NCI-H2081 treated with DMSO at 0.1 percent for 48 hours (cell line): Measurements from ENCODE around the gene AKAP12.
"Not testable (repeated sequence)": the region's sequence is repeated elsewhere in the genome, so short reads cannot be mapped to it uniquely, and the experiment has no call there.

Experiments used
- DNase-seq: peaks from one replicate; lab custom pipeline; 2025; lab: John Stamatoyannopoulos, UW

The AKAP12 gene

DNA sequence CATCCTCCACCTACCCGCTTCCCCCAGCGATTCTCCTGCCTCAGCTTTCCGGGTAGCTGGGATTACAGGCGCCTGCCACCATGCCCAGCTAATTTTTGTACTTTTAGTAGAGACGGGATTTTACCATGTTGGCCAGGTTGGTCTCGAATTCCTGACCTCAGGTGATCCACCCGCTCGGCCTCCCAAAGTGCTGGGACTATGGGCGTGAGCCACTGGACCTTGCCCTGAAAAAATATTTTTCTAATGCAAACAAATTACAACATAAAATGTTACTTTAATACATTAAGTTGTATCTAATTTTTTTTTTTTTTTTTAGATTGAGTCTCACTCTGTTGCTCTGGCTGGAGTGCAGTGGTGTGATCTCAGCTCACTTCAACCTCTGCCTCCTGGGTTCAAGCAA, 142.9 kb downstream of the AKAP12 start:
- not testable (repeated sequence) for DNase-seq

DNA sequence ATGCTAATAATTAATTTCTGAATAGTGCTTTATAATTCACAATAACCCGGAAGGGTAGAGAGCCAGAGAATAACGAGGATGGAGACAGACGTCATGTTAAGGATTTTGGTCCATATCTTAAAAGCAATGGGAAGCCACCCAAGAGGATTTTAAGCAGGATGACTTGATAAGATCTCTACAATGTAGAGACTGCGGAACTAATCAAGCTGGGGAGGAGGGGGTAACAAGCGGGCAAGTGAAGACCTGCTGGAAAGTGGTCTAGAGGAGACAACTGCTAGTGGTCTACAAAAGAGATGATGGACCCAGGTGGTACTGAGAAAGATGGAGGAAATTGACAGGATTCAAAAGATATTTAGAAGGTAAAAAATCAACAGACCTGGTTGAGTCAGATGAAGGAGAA, 144.4 kb downstream of the AKAP12 start:
- no peak for DNase-seq

DNA sequence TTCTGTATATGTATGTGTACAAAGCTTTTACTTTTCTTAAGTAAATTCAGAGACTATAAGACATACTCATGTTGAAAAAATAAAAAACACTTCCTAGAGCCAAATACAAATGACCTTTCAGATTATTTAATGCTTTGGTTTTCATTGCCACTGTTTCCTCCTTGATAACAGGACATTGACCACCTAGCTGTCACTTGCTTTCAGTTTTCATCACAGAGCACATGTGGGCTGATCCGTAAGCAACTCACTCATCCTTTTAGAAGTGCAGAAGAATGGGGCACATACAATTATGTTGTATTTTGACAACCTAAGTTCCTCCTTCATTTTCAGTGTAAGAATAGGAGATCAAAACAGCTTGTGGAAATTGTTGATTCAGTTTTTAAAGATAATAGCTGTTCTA, 145.4 kb downstream of the AKAP12 start:
- no peak for DNase-seq

DNA sequence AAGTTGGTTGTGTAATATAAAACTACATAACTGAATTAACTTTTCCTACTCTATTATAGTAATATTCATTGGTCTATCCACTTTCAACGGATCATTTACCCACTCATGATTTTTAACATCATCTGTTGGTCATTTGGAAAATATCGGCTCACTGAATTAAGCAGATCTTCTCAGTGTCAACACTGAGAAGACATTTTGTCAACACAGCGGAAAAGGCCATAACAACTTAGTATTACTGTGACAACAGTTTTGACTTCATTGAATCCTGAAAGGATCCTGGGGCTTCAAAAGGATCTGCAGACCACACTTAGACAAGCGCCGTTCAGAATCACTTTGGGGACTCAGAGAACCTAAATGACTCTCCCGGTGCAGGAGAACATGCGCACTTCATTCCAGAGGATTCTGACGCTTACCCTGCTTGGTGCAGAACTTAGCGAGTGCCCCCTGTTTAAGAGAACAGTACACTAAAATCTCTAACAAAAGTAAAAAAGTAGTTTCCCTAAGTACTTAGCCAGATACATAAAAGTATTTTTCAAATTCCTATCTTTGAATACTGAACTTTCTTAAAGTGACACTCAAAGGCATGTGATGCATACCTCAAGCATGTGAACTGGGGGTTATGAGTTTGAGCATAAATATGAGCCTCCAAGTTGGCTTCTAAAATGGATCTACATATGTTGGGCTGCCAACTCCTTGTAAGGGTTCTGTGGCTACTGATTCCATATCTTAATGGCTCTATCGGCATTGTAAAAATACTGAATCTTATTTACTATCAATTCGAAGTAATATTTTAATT, 147.6 kb downstream of the AKAP12 start:
- DNase-seq: no peak

DNA sequence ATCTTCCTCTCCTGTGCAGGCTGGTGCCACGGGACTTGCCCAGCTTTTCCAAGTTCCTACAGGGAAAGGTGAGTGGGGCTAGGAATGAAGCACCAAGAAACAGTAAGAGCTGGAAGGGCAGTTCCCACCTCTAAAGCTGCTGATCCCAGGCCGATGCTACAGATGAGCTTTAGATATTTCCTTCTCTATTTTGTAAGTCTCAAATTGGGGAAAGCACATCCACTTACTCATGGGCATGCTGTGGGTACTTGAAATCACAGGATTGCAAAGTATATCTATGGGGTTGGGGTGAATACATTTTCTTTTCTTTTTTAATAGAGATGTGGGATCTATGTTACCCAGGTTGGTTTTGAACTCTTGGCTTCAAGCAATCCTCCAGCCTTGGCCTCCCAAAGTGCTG, 148.5 kb downstream of the AKAP12 start:
- DNase-seq: no peak

DNA sequence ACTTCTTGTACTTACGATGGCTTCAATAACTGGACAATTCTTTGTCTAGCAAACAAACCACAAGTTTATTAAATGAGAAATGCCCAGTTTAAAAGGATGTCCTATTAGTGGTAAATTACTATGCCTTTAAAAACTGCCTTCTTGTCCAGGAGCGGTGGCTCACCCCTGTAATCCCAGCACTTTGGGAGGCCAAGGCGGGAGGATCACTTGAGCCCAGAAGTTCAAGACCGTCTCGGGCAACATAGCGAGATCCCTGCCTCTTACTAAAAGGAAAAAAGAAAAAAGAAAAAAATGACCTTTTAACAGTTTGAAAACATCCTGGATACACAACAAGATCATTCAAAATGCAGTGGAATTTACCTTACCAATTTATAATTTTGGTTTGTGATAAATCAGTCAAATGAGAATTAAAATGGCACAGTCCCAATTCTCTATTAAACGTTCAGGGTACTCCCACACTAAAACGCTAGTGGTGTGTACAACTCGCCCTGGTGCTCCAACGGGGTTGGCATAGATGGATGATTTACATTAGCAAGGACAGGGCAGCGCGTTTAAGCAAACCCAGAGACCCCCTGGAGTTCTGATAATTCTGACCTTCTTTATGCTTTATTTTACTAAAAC, 149.3 kb downstream of the AKAP12 start:
- DNase-seq: no peak

DNA sequence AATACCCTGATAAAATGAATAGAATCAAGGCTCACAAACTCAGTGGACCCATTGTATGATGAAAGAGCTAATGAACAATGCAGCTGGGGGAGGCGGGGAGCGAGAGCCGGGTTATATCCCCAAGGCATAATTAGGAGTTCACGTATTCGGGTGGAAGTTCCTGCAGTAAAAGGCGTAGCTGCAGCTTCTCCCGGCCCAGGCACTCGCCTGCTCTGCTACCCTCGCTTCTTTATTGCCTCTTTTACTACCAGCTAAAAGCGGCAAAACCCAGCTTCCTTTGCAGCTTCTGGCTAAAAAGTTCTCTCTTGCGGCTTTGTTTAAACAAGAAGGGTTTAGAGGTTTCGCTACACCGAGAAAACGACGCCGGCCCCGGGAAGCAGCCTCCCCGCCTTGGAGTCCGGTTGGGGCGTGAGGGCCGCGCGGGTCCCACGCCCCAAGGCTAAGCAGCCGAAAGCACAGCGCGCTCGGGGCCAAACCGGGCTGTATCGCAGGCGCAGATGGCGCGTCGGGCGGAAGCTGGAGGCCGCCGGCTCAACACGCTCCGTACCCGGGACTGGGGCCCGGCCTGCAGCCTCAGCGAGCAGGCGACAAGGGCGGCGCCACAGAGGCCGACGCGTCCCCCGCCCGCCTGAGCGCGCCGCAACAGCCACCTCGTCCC, 150.0 kb downstream of the AKAP12 start:
- peak; percentile 58 for DNase-seq

DNA sequence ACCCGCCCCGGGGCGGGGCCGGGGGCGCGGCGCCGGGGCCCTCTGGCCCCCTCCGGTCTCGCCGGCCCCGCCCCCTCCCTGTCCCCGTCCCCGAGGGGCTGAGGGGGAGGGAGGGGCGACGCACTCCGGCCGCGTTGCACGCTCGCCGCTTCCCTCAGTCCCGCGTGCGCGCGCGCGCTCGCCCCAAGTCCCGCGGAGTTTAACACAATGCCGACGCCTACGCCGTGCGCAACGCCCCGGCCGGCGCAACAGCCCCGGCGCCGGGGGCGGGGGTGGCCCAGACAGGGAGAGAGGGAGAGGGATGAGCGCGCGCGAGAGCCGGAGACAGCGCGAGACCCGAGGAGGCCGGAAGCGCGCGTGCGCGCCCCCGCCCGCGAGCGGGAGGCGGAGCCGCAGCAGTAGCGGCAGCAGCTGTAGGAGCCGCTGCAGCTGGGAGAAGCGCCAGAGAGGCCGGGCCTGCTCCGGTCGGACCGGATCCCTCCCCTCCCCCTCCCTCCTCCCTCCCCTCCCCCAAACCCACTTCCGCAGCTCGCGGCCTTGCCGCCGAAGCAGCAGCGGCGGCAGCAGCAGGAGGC, 150.6 kb downstream of the AKAP12 start:
- DNase-seq: peak; percentile 80

DNA sequence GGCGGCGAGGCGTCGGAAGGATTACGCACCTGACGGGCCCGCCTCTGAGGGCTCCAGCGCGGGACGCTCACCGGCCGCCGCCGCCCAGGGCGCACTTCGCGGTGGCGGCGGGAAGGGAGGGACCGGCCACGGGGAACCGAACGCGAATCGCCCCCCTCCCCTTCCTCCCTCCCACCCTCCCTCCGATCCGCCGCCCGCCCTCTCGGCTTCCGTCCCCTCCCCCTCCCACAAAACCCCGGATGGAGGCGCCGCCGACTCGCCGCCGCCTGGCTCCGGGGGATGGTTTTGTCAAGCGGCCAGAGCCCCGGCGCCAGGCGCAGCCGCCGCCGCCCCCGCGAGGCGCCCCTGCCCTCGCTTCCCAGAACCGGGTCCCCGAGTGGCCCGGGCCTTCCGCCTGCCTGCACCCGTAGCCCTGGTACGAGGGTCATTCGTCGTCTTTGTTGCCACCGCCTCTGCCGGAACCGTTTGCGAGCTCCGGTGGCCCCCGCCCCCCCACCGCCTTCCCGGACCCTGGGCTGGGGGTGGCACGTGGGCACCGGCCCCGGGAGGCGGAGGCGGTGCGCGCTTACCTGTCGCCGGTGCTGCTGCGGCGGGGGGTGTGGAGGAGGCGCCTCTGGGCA, 151.2 kb downstream of the AKAP12 start:
- no peak for DNase-seq

DNA sequence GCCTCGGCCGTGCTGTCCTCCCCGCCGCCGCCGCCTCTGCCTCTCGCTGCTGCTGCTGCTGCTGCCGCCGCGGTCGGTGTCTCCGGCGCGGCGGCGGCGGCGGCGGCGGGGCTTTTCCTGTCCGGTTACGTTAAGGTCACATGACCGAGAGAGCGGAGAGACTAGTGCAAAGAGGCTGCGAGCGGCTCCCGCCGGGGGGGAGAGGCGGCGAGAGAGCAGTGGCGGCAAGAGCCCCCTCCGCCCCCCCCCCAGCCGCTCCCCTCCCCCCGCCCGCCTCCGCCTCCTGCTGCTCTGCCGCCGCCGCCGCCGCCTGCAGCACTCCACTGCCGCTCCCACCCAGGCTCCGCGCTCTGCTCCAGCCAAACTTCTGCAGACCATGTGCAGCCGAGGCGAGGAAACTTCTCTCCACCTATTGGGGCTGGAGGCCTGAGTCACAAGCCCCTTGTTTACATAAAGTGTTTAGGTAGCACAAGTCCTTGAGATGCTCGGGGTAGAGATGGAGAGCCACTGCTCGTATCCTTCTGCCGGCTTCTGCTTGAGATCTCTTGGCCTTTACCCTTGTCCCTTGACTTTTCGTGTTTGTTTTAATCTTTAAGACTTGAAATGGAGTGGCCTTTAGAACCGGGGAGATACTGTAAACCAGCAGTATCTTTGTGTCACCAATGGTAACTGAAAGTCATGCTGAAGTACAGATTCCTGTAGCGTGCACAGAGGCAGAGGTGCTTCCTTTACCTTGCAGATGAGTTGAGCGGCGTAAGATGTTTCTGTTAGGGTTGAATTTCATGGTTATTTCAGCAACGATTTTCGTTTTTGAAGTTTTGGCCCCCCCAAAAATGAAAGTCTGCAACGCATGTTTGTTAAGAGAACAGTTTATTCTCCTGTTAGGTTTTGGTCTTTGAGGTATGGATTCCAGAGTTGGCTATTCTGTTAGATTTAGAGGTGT, 152.0 kb downstream of the AKAP12 start, which contains the start of gene ZBTB2:
ZBTB2 (minus strand) TSS at position 89 of the 943 bp plus-strand sequence. CDS start 17,922 bp downstream, outside the sequence.
- DNase-seq: no peak

DNA sequence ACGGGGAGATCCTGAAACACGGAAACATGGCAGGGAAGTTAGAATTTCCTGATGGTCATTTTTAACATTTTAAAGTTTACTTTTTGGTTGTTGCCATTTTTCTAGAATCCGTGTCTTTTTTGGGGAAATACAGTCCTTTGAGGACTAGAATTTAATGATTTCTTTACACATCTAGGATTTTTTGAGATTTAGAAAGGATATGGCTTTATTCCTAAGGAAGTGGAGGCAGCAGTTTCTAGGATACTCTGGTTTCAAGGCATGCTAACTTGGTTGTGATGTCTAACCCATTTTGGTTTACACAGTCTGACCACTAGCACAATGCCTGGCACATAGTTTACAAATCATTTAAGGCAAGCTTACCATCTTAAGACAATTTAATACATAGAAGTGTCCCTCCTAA, 152.7 kb downstream of the AKAP12 start:
- DNase-seq: no peak

DNA sequence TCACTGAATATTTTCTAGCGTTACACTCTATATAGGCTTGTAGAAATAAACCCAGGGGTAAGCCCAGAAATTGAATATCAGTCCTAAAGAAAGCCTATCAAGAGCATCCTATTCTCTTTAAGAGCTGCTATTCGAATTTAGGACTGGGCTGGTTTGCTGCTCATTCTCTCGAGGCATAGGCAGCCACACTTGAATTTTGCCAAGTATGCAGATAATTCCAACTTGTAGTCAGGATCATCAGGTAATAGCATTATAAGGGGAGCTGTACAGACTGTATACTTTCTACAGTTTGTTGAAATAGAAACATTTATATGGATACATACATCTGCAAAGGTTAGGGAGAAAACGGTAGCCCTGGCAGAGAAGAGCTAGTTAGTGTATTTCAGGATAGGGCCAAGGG, 153.6 kb downstream of the AKAP12 start:
- DNase-seq: no peak

DNA sequence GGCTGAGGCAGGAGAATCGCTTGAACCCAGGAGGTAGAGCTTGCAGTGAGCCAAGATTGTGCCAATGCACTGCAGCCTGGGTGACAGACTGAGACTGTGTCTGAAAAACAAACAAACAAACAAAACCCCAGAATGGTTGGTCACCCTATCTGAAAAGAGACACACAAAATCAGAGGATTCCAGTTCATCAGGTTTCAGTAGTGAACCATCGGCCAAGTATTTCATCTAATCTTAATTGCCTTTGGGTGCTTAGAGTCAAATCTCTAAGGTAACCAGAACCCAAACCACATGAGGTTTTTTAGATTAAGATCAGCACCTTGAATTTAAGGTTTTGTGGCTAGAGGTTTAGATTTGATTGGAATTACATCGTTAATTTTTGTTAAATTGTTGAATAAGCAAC, 159.9 kb downstream of the AKAP12 start:
- no peak for DNase-seq

DNA sequence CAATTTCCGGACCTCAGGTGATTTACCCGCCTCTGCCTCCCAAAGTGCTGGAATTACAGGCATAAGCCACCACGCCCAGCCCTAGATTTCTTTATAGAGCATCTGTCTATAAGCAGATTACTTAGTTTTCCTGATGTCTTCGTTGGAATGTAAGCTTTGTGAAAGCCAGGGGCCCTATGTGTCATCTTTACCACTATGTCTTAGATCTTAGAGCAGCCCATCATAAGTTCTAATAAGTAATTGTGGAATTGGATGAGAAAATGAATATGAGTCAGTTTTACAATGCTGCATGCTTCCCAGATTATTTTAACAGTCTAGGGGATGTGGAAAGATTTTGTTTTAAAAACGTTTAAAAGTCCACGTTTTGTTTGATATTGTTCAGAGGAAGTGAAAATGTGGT, 160.7 kb downstream of the AKAP12 start:
- DNase-seq: no peak

DNA sequence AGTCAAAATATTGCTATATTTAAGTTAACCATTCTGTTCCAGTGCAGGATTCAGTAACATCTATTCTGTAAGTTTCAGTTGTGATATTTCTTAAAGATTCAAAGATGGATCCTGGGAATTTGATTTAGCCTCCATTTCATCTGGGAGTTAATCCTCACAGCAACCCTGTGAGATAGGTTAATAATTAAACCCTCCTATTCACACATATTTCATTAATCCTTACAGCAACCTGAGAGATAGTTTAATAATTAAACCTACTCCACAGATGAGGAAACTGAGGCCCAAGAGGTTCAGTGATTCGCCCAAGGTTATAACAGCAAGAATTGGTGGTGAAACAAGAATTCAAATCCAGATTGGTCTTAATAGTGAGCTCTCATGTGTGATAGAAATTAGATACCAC, 162.5 kb downstream of the AKAP12 start:
- DNase-seq: no peak

DNA sequence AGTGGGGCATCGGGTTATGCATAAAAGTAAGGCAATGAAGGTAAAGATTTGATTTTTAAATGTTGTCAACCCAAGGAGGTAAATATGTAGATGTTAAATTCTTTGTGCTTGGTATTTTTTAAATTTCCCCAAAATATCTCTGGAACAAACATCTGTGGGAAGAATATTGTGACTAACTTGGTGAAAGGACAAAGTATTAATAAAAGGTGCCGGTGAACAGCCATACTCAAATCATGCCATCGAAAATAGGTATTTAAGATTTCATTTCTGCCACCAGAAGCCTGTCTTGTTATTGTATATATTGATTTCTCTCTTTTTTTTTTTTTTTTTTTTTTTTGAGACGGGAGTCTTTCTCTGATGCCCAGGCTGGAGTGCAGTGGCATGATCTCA, 164.1 kb downstream of the AKAP12 start:
- DNase-seq: no peak
